ENCODE results near the gene CAPN1.
A peak's percentile ranks its signal among the peaks of the same experiment; 100 is the strongest.
"Not testable (repeated sequence)": the region's sequence is repeated elsewhere in the genome, so short reads cannot be mapped to it uniquely, and the experiment has no call there.

The CAPN1 gene

GRCh38 chr11:65181569-65182257 lies at the start of gene CAPN1:
Gene CAPN1, plus strand, starts transcription at chr11:65181928. Its CDS starts 774 bp downstream, at chr11:65182702.
- peak; percentile 44 to 79 (median 60) for DNase-seq (ENCODE audit: low read depth in 4 of 4, low spot score in 1 of 4)

DNA sequence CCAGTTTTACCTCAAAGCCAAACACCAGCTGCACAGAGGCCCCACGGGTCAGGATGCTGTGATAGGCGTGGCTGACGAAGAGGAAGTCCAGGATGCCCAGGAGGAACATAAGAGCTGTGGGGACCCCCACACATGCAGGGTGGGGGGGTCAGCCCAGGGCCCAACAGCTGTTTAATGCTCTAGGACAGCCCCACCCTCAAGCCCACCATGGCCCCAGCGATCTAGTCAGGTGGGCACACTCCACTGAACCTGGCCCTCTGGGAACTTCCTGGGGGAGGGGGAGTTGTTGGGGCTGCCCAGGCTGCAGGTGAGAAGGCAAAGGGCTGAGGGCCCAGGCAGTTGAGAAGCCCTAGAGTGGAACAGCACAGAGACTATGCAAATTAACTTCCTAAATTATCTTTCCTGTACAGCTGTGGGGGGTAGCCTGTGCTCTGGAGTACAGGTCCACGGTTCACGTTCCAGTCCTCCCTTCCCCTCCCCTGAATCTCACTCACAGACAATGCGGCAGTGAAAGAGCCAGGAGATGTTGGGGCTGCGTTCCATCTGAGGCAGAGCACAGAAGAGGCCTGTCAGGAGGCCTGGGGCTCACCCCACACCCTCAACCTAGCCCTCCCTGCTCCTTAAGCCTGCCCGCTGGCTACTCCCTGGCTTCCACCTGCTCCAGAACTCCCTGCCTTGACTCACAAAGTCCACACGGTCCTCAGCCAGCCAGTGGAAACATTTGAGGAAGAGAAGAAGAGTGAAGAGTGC lies 49.3 kb upstream of the CAPN1 start:
- DNase-seq (ENCODE audit: low read depth in 4 of 4, low spot score in 1 of 4): no peak

DNA sequence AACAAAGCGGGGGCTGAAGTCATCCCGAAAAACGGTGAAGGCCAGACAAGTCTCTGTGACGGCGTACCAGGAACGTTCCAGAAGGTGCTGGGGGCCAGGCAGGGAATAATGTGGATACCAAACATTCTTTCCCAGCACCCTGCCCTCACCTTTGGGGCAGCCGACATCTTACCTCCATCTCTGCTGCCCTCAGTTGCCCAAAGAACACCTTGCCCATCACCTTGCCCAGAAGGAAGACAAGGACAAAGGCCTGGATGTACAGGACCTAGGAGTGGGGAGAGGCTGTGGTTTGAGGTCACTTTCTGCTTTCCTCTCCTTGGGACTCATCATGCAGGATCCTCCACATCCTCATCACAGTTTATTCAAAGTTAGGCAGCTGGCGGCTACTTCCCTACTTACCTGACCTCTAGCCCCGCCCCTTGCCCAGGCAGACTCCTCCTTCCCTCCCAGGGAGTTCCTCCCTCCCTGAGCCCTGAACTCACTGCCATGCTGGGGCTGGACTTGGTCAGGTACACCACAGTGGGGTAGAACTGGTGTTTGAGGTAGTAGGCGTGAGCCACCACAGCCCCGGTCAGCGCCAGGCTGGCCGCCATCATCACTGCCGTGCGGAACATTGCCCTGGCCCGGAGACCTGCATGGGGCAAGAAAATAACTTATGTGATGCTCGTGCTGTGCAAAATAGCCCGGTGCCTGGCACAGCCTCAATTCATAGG lies 48.6 kb upstream of the CAPN1 start:
- DNase-seq (ENCODE audit: low read depth in 4 of 4, low spot score in 1 of 4): peak in 1 of 4 experiments; percentile 57

DNA sequence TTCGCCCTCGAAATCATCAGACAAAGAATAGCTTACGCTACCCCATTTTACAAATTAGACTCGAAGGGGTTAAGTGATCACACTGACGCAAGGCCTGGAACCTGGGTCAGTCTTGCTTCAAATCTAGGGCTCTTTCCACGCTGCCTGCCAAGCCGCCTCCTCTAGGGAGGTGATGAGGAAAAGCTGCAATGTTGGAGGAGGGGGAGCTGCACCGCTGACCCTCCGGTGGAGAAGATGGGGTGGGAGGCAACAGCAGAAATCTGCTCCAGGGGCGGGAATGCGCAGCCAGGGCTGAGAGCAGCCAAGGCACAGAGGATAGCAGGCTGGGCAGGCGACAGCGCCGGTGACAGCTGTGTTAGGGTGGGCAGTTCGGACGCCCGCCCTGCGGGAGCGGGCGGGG lies 48.0 kb upstream of the CAPN1 start:
- no peak for DNase-seq (ENCODE audit: low read depth in 4 of 4, low spot score in 1 of 4)

- peak; percentile 80 to 88 (median 86) for DNase-seq (ENCODE audit: low read depth in 4 of 4, low spot score in 1 of 4)
Observed at GRCh38 chr11:65134240-65134951, 47.3 kb upstream of the CAPN1 start, which contains the start of gene SYVN1. Gene SYVN1, minus strand, starts transcription at chr11:65134519. Its CDS starts 918 bp downstream, at chr11:65133601.

DNA sequence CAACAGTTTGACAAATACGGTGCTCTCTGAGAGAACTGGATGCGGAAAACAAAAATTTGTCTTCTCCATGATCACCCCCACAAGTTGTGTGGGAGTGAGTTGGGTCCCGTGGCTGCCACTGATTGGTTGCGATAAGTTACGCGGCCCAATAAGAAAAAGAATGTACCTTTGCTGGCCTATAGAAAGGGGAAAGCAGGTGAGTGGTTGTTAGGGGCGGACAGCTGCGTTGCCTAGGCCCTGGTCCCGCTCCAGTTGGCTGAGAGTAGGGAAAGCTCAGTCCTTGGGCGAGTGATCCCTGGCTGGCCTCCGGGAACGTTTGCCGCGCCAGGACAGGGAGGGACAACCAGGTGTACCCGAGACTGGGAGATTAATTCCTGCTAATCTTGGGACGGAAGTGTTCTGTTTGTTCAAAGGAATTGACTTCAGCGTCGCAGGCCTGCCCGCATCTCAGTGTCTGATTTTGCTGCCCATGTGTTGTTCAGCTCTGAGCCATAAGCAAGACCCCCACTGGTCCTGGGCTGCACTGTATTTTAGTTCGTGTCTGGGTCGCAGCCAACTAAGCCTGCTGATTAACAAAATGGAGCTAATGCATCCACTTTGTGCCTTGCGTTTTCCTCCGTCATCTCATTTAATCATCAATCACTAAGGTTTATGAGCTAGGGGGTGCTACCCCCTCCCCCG lies 46.6 kb upstream of the CAPN1 start:
- peak in 3 of 4 experiments; percentile 61 to 75 (median 69) for DNase-seq (ENCODE audit: low read depth in 4 of 4, low spot score in 1 of 4)

DNA sequence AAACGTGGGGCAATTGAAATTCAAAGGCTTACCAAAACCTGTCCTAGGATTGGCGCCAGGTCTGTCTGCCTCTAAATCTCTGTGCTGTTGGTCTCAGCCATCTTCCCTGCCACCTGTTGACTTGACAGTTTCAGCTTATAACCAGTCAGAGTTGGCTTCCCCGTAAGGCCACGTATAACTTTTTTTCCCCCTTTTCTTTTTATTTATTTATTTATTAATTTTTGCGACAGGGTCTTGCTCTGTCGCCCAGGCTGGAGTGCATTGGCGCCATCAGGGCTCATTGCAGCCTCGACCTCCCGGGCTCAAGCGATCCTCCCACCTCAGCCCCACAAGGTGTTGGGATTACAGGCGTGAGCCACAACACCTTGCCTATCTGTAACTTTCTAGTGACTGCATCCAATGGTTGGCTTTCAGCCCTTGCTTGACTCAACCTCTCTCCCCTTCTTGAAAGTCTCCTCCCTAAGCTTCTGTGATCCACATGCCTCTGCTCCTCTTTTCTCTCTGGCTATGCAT lies 46.0 kb upstream of the CAPN1 start:
- no peak for DNase-seq (ENCODE audit: low read depth in 4 of 4, low spot score in 1 of 4)

- DNase-seq (ENCODE audit: low read depth in 4 of 4, low spot score in 1 of 4): no peak
Observed at GRCh38 chr11:65136515-65137096, 45.1 kb upstream of the CAPN1 start.

DNA sequence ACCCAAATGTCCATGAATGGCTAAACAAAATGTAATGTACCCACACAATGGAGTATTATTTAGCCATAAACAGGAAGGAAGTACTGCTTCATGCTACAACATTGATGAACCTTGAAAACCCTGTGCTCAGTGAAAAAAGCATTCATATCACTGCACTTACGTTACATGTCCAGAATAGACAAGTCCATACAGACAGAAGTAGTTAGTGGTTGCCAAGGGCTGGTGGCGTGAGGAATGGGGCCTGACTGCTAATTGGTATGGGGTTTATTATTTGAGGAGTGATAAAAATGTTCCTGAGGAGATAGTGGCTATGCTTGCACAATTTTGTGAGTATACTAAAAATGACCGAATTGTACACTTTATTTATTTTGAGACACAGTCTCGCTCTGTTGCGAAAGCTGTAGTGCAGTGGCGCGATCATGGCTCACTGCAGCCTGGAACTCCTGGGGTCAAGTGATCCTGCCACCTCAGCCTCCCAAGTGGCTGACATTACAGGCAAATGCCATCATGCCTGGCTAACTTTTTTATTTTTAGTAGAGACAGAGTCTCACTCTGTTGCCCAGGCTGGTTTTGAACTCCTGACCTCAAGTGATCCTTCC lies 39.7 kb upstream of the CAPN1 start:
- DNase-seq (ENCODE audit: low read depth in 4 of 4, low spot score in 1 of 4): no peak

GRCh38 chr11:65147352-65148075 lies 34.2 kb upstream of the CAPN1 start:
- DNase-seq (ENCODE audit: low read depth in 4 of 4, low spot score in 1 of 4): no peak

DNA sequence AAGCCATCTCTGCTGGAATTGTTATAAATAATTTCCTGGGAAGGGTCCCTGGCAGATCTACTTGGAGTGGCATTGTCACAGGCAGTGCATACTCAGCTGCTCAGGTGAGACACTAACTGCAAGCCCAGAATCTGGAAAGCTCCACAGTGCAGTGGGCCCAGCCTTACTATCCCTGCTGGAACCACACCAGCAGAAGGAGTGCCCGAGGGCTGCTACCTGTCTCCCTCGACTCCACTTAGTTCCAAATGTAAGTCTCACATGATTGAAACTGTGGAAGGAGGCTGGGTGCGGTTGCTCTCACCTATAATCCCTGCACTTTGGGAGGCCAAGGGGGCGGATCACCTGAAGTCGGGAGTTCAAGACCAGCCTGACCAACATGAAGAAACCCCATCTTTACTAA lies 33.1 kb upstream of the CAPN1 start:
- no peak for DNase-seq (ENCODE audit: low read depth in 4 of 4, low spot score in 1 of 4)

DNA sequence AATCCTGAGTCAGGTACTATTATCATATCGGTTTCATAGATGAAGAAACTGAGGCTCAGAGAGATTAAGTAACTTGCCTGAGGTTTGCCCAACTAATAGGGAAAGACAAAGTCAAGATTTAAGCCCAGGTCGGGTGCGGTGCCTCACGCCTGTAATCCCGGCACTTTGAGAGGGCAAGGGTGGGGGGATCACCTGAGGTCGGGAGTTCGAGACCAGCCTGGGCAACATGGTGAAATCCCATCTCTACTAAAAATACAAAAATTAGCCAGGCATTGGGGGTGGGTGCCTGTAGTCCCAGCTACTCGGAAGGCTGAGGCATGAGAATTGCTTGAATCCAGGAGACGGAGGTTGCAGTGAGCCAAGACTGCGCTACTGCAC lies 31.6 kb upstream of the CAPN1 start:
- DNase-seq (ENCODE audit: low read depth in 4 of 4, low spot score in 1 of 4): not testable (repeated sequence)

DNA sequence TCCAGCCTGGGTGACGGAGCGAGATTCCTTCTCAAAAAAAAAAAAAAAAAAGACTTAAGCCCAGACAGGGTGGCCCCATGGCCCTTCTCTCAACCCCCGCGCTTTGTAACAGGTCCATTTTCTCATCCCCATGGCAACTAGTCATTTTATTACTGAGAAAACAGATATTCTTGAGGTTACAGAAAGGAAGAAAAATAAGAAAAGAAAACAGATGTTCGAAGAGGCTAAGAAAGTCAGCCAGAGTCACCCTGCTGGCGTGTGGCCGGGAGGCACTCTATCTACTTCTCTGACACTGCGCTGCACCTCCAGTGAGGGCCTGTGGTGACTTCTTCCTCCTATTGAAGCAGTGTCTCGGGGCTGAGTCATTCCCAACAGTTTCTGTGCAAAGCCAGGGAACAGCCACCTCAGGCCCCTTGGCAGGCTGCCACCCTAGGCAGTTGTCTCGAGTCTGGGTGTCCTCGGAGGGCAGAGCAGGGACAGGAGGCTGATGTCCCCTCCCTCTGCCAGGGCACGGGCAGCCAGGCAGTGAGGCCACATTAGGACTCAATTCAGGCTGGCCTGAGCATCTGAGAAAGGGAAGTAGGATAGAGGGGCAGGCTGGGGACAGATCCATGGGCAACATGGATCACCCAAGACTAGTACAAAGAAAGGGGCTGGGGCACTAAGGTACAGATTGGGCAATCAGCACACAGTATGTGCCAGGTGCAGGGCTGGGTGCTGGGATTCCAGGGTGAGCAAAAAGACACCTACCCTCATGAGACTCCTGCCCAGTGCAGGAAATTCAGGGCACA lies 31.0 kb upstream of the CAPN1 start:
- no peak for DNase-seq (ENCODE audit: low read depth in 4 of 4, low spot score in 1 of 4)

DNA sequence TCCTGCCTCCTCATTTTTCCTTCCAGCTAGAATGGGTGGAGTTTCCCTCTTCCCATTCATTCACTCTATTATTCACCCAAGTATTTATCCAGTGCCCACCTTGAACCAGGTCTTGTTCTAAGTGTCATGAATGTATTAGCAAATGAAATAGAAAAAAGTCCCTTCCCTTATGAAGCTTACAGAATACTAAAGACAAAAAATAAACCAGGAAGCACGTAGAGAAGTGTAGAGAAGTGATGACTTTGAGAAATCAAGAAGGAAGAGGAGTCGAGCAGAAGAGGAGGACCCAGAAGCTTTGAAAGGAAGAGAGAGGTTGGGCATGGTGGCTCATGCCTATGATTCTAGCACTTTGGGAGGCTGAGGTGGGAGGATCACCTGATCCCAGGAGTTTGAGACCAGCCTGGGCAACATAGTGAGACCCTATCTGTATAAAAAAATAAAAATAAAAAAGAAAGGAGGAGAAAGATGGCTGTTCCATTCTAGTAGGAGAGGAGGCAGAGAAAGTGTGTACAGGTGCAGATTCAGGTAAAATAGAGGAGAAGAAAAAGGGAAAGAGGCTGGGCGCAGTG lies 30.3 kb upstream of the CAPN1 start:
- no peak for DNase-seq (ENCODE audit: low read depth in 4 of 4, low spot score in 1 of 4)

DNA sequence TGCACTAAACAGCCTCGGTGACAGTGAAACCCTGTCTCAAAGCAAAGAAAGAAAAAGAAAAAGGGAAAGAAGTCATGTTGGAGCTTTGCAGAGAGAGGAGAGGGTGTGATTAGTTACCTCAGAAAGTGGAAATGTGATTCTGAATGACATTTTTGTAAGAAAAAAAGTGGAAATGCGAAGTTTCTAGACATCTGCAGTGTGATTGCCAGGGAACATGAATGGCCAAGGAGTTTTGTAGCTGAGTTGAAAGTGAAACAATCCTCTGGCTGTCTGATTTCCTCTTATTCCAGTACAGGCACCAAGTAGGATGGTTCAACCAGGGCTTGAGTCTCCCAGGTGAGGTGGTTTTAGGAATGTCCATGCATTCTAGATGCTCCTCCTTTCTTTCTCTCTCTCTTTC lies 29.6 kb upstream of the CAPN1 start:
- DNase-seq (ENCODE audit: low read depth in 4 of 4, low spot score in 1 of 4): no peak

DNA sequence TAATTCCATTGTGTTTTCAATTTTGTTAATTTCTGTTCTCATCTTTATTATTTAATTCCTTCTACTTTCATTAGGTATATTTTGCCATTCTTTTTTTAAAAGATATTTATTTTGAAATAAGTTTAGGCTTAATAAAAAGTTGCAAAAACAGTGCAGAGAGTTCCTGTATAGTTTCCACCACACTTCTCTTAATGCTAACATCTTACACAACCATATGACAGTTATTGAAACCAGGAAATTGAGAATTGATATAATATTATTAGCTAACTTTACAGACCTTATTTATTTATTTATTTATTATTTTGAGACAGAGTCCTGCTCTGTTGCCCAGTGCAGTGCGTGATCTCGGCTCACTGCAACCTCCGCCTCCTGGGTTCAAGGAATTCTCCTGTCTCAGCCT lies 25.5 kb upstream of the CAPN1 start:
- no peak for DNase-seq (ENCODE audit: low read depth in 4 of 4, low spot score in 1 of 4)

DNA sequence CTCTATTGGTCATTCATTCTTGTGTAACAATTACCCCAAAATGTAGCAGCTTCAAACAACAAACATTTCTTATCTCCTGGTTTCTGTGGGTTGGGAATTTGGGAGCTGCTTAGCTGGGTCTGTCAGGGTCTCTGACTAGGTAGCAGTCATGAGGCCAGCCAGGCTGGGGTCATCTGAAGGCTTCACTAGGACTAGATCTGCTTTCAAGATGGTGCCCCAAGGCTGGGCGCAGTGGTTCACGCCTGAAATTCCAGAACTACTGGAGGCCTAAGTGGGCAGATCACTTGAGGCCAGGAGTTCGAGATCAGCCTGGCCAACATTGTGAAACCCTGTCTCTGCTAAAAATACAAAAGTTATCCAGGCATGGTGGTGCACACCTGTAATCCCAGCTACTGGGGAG lies 24.8 kb upstream of the CAPN1 start:
- no peak for DNase-seq (ENCODE audit: low read depth in 4 of 4, low spot score in 1 of 4)

DNA sequence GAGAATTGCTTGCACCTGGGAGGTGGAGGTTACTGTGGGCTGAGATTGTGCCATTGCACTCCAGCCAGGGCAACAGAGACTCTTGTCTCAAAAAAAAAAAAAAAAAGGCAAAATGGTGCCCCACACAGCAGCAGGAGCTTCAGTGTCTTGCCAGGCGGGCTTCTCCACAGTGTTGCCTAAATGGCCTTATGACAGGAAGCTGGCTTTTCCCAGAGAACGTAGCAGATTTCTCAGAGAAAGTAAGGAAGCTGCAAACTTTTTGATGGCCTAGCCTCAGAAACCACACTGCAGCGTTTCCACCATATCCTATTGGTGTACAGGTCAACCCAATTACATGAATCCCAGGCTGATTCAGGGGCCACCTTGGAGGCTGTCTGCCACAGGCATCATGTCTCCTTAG lies 24.4 kb upstream of the CAPN1 start:
- no peak for DNase-seq (ENCODE audit: low read depth in 4 of 4, low spot score in 1 of 4)
